ENCODE results near the gene SIKE1. TPM values are rescaled to one million over a fixed set of nuclear protein-coding genes. Genes with fewer than 3 reads are reported as not detected.
"Not testable (repeated sequence)": the region's sequence is repeated elsewhere in the genome, so short reads cannot be mapped to it uniquely, and the experiment has no call there.

SIKE1 gene
- 28.8 to 40.3 TPM (median 32.8 TPM) in 3 replicates for polyA plus RNA-seq
- polyA plus RNA-seq (2011; ENCODE audit: low read depth), result 24.4 TPM
- 29.1 and 38.3 TPM in 2 replicates for polyA plus RNA-seq (2011; cell fraction: cytosol; rRNA removed)
- 18.9 and 24.8 TPM in 2 replicates for polyA plus RNA-seq (2011; cell fraction: nucleus; rRNA removed)
- 38.5 and 45.9 TPM in 2 replicates for polyA plus RNA-seq (2012; ENCODE audit: low replicate concordance)
- polyA minus RNA-seq, result 7.2 to 46.4 TPM (median 26.6 TPM) in 3 replicates
- 52.2 TPM for polyA minus RNA-seq (2011; cell fraction: cytosol; rRNA and poly(A)+ RNA removed)
- polyA minus RNA-seq (2011; cell fraction: nucleus; rRNA and poly(A)+ RNA removed), result 20.3 and 20.6 TPM in 2 replicates

DNA sequence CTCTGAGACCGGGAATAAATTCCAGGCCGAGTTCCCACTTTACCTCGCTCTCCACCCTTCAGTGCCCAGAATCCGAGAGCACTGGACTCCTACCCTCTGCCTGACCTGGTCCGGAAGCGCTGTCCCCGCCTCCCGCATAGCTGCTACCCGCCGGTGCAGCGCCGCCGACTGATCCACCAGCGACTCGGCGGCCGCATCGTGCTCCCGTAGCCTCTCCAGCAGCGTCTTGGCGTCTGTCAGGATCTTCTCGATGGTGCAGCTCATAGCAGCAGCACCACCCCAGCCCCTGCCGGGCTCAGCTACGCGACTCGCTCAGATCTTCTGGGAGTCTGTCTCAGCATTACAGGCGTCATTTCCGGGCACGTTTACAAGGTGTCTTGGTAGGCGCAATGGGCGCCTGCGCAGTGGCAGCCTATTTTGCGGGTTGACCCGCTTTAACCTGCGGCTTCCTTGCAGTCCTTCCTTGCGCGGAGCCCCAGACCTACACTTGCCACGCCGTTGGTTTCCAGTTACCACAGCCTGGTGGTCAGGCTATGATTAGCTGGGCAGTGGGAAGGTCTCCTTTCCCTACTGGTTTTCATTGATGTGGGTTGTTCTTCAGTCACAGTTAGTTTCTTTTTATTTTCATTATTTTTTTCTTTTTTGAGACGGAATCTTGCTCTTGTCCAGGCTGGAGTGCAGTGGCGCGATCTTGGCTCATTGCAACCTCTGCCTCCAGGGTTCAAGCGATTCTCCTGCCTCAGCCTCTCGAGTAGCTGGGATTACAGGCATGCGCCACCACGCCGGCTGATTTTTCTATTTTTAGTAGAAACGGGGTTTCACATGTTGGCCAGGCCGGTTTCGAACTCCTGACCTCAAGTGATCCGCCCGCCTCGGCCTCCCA is at the start of gene SIKE1:
Gene SIKE1 (minus strand): TSS at position 342 of the 883 bp plus-strand sequence. CDS start 78 bp downstream, at position 264.
- peaks cover 4% of the 10 kb centered on the region for H3K4me1 ChIP-seq (ENCODE audit: control insufficient read depth, extremely low read depth, insufficient read depth, low read length)
- no peaks in the 10 kb centered on the region for H3K9me1 ChIP-seq (ENCODE audit: control insufficient read depth, extremely low read depth, insufficient read depth, low read length)
- H3K27ac ChIP-seq (ENCODE audit: control insufficient read depth, insufficient read depth, low read length), result peak within 1 kb of the TSS; percentile 74
- H3K9me3 ChIP-seq (ENCODE audit: control insufficient read depth, low read depth, low read length), result no peaks in the 10 kb centered on the region
- peaks cover 24% of the 10 kb centered on the region for H3K79me2 ChIP-seq (ENCODE audit: control insufficient read depth, insufficient read depth, low read length)
- H2AFZ ChIP-seq (ENCODE audit: control insufficient read depth, low read length), result peak within 1 kb of the TSS; percentile 99
- H3K4me3 ChIP-seq (ENCODE audit: control insufficient read depth in 2 of 3, extremely low read depth in 1 of 3, insufficient read depth in 2 of 3, low read depth in 1 of 3, low read length in 3 of 3), result peak within 1 kb of the TSS; percentile 58 to 85 (median 79)
- peak within 1 kb of the TSS; percentile 85 for H3K9ac ChIP-seq (ENCODE audit: control insufficient read depth, extremely low read depth, insufficient read depth, low read length)
- peak within 1 kb of the TSS; percentile 86 for H3K4me2 ChIP-seq (ENCODE audit: control insufficient read depth, extremely low read depth, insufficient read depth, low read depth, low read length)
- TF ChIP-seq EZH2 (IDR thresholded peaks at IDR 0.05; ENCODE audit: low read length) (no peak), CTCF (optimal IDR thresholded peaks at IDR 0.05 in 1 of 3, IDR thresholded peaks at IDR 0.05 in 1 of 3, conservative IDR thresholded peaks at IDR 0.05 in 1 of 3; ENCODE audit: extremely low read depth in 1 of 3, insufficient read depth in 2 of 3, low read length in 3 of 3) (no peak)
- FAIRE-seq (peak; percentile 62), DNase-seq (ENCODE audit: low read depth, low spot score) (no peak)
- peaks cover 2 to 4% of the 10 kb centered on the region in 2 experiments for H3K36me3 ChIP-seq (ENCODE audit: control insufficient read depth in 2 of 2, extremely low read depth in 1 of 2, insufficient read depth in 2 of 2, low read length in 2 of 2)
- H4K20me1 ChIP-seq (ENCODE audit: control insufficient read depth, extremely low read depth, insufficient read depth, low read length), result no peaks in the 10 kb centered on the region
- dilution Hi-C loops (cut with MboI; ENCODE audit: extremely low pct_ligation_motif_present, low sequenced_read_pairs), result no loop called here
- H3K27me3 ChIP-seq (ENCODE audit: control insufficient read depth, extremely low read depth, insufficient read depth, low read length), result no peaks in the 10 kb centered on the region

DNA sequence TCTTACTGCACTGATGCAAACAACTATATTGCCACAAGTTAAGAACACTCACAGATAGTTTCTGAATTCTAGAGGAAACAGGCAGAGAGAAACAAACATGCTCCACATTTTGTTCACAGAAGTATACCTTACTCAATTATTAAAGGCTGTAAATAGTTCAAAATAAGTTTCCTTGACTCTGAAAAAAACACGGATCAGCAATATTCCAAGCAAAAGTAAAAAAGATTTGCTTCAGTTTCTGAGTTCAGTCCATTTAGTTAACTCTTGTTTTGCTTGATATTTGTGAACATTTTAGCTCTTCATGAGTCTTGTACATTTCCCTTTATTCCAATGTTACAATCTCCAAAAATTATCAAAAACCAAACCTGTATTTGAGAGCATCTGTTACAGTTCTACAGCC is 49.6 kb upstream of the SIKE1 start:
- H3K9ac ChIP-seq (ENCODE audit: control insufficient read depth, extremely low read depth, insufficient read depth, low read length); H3K4me3 ChIP-seq (ENCODE audit: control insufficient read depth in 2 of 3, extremely low read depth in 1 of 3, insufficient read depth in 2 of 3, low read depth in 1 of 3, low read length in 3 of 3); H2AFZ ChIP-seq (ENCODE audit: control insufficient read depth, low read length); H4K20me1 ChIP-seq (ENCODE audit: control insufficient read depth, extremely low read depth, insufficient read depth, low read length); H3K36me3 ChIP-seq (ENCODE audit: control insufficient read depth in 2 of 2, extremely low read depth in 1 of 2, insufficient read depth in 2 of 2, low read length in 2 of 2); H3K27me3 ChIP-seq (ENCODE audit: control insufficient read depth, extremely low read depth, insufficient read depth, low read length); FAIRE-seq; H3K4me2 ChIP-seq (ENCODE audit: control insufficient read depth, extremely low read depth, insufficient read depth, low read depth, low read length); dilution Hi-C loops (cut with MboI; ENCODE audit: extremely low pct_ligation_motif_present, low sequenced_read_pairs); H3K27ac ChIP-seq (ENCODE audit: control insufficient read depth, insufficient read depth, low read length); DNase-seq (ENCODE audit: low read depth, low spot score); H3K79me2 ChIP-seq (ENCODE audit: control insufficient read depth, insufficient read depth, low read length); H3K9me3 ChIP-seq (ENCODE audit: control insufficient read depth, low read depth, low read length); H3K9me1 ChIP-seq (ENCODE audit: control insufficient read depth, extremely low read depth, insufficient read depth, low read length): not testable (repeated sequence)
- H3K4me1 ChIP-seq (ENCODE audit: control insufficient read depth, extremely low read depth, insufficient read depth, low read length), result peaks cover 24% of the 10 kb centered on the region

Measured in keratinocyte (primary cell).